ENCODE results near the gene RASGRF1. TPM values are rescaled to one million over a fixed set of nuclear protein-coding genes. Genes with fewer than 3 reads are reported as not detected.

Gene RASGRF1, protein sequence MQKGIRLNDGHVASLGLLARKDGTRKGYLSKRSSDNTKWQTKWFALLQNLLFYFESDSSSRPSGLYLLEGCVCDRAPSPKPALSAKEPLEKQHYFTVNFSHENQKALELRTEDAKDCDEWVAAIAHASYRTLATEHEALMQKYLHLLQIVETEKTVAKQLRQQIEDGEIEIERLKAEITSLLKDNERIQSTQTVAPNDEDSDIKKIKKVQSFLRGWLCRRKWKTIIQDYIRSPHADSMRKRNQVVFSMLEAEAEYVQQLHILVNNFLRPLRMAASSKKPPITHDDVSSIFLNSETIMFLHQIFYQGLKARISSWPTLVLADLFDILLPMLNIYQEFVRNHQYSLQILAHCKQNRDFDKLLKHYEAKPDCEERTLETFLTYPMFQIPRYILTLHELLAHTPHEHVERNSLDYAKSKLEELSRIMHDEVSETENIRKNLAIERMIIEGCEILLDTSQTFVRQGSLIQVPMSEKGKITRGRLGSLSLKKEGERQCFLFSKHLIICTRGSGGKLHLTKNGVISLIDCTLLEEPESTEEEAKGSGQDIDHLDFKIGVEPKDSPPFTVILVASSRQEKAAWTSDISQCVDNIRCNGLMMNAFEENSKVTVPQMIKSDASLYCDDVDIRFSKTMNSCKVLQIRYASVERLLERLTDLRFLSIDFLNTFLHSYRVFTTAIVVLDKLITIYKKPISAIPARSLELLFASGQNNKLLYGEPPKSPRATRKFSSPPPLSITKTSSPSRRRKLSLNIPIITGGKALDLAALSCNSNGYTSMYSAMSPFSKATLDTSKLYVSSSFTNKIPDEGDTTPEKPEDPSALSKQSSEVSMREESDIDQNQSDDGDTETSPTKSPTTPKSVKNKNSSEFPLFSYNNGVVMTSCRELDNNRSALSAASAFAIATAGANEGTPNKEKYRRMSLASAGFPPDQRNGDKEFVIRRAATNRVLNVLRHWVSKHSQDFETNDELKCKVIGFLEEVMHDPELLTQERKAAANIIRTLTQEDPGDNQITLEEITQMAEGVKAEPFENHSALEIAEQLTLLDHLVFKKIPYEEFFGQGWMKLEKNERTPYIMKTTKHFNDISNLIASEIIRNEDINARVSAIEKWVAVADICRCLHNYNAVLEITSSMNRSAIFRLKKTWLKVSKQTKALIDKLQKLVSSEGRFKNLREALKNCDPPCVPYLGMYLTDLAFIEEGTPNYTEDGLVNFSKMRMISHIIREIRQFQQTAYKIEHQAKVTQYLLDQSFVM (N-terminal part only)
- total RNA-seq = under 1 TPM in 1 of 2 experiments, not detected in 1; 0.02 TPM

DNA sequence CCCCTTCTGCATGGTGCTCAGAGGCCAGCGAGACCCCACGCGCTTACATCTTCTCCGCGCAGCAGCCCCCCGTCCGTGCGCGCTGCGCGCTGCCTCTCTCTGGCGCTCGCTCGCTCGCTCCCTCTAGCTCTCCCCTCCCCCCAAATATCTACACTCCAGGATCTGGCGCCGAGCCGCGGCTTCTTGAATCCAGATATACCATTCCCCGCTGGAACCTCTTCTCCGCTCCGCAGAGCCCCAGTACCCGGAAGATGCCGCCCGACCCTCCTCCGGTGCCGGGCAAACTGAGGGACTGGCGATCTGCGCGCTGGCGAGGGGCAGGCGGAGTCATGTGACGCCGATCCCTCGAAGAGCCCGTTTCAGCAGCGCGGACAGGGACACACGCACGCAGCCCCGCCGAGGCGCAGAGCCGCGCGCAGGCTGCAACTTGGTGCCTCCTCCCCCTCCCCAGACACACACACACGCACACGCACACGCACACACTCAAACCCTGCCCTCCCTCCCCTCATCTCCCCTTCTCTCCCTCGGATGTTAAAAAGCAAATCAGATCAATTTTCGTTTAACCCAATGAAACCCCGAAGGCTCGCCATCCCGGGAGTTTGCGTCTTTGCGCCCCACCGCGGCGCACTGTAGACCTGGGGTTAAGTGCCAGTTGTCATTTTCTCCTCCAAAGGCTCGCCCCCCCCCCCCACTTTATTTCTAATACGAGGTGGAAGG lies at the start of gene RASGRF1:
Gene RASGRF1 (minus strand): TSS at position 294 of the 717 bp plus-strand sequence. CDS start 282 bp downstream, at position 12.
- Mint-ChIP-seq H3K27me3 (peaks cover 73% of the 10 kb centered on the region), H3K27ac (no peak within 1 kb of the TSS), H3K36me3 (no peaks in the 10 kb centered on the region), H3K4me3 (no peak within 1 kb of the TSS), H3K4me1 (peaks cover 7% of the 10 kb centered on the region), H3K9me3 (ENCODE audit: low read depth) (no peaks in the 10 kb centered on the region)
- CTCF ChIA-PET = no interaction called here
- DNase-seq = no peak
- no peak for ATAC-seq

GRCh38 chr15:79136434-79137046 lies 46.0 kb upstream of the RASGRF1 start:
- CTCF ChIA-PET = no interaction called here
- no peak for DNase-seq
- Mint-ChIP-seq H3K36me3 (no peaks in the 10 kb centered on the region), H3K4me1 (no peaks in the 10 kb centered on the region), H3K27ac (no peak overlapping the region), H3K4me3 (no peak overlapping the region), H3K9me3 (ENCODE audit: low read depth) (no peaks in the 10 kb centered on the region), H3K27me3 (peaks cover 54% of the 10 kb centered on the region)
- no peak for ATAC-seq

GRCh38 chr15:79133309-79133708 lies 42.7 kb upstream of the RASGRF1 start:
- ATAC-seq = no peak

DNA sequence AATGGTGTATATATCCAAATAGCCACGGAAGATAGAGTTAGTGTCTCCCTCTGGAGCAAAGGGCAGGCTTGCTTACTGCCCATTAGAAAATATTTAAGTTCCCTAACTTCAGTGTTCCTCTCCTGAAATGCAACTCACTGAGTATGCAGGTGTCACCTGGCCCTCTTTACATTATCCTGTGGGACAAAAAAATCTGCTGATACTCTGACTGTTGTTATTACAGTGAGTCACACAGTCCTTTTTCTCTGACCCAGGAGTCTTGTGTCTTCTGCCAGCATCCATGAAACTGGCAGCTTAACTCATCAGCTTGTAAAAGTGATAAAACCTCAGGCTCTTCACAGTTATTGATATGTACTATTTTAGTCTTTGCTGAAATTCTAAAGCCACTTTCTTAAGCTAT lies 42.2 kb upstream of the RASGRF1 start:
- CTCF ChIA-PET = no interaction called here
- no peak overlapping the region for H3K4me3 Mint-ChIP-seq
- H3K4me1 Mint-ChIP-seq = no peaks in the 10 kb centered on the region
- no peaks in the 10 kb centered on the region for H3K36me3 Mint-ChIP-seq
- H3K9me3 Mint-ChIP-seq (ENCODE audit: low read depth) = no peaks in the 10 kb centered on the region
- DNase-seq (no peak), ATAC-seq (no peak)
- H3K27me3 Mint-ChIP-seq = peaks cover 46% of the 10 kb centered on the region
- no peak overlapping the region for H3K27ac Mint-ChIP-seq

More at GRCh38 chr15:79133309-79133708, 42.7 kb upstream of the RASGRF1 start:
- H3K9me3 Mint-ChIP-seq (ENCODE audit: low read depth) = no peaks in the 10 kb centered on the region
- CTCF ChIA-PET = no interaction called here
- H3K27me3 Mint-ChIP-seq = peaks cover 46% of the 10 kb centered on the region
- no peak for DNase-seq
- H3K4me3 Mint-ChIP-seq = no peak overlapping the region
- no peak overlapping the region for H3K27ac Mint-ChIP-seq
- H3K4me1 Mint-ChIP-seq = no peaks in the 10 kb centered on the region
- no peaks in the 10 kb centered on the region for H3K36me3 Mint-ChIP-seq

GRCh38 chr15:79132361-79132760 lies 41.8 kb upstream of the RASGRF1 start:
- ATAC-seq (no peak), DNase-seq (no peak)
- no peak overlapping the region for H3K4me3 Mint-ChIP-seq
- H3K27ac Mint-ChIP-seq = no peak overlapping the region
- peaks cover 49% of the 10 kb centered on the region for H3K27me3 Mint-ChIP-seq
- CTCF ChIA-PET = no interaction called here
- H3K36me3 Mint-ChIP-seq = no peaks in the 10 kb centered on the region
- no peaks in the 10 kb centered on the region for H3K4me1 Mint-ChIP-seq
- H3K9me3 Mint-ChIP-seq (ENCODE audit: low read depth) = no peaks in the 10 kb centered on the region

DNA sequence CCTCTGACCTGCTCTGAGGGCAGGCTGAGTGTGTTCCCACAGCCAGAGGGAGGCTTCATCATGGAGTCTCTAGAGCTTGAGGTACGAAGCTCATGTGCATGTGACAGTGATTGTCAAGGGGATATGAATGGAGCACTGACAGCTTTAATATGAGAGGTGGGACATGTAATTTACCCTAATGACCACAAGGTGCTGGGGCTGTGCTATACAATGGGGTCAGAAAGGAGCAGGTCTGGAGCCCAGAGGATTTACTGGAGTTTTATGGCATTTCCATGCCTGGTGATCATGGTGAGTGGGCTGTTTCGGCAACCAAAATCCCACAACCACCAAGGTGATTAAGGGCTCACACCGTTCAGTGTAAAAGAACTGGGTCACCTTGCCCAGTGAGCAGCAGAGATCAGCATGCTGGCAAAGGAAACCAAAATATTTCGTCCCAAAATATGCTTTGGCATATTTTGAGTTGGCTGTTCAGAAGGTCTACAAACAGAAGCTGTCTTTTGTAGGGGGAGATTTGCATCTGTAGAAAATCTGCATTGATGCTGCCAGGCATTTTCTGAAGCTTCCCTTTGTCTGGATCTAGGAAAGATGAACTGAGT lies 40.1 kb upstream of the RASGRF1 start:
- Mint-ChIP-seq H3K9me3 (ENCODE audit: low read depth) (no peaks in the 10 kb centered on the region), H3K27me3 (peaks cover 48% of the 10 kb centered on the region), H3K4me3 (no peak overlapping the region), H3K36me3 (no peaks in the 10 kb centered on the region), H3K4me1 (no peaks in the 10 kb centered on the region), H3K27ac (no peak overlapping the region)
- DNase-seq = no peak
- no peak for ATAC-seq
- CTCF ChIA-PET = no interaction called here

DNA sequence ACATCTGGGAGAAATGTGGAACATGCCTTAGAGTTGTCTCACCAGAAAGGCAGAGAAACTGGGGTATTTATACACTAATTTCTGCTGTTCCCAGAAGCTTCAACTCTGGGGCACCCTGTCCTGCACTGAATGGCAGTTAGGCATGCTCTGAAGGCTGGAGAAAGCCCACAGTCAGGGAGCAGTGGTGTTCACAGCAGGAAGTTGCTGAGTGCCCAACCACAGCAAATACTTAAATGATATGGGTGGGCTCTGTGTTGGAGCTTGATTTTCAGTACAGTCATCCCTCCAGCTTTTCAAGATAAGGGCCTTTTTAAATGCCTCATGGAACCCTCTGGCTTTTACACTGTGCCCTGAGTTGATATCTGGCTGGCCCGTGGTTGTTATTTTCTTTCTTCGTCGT lies 38.7 kb upstream of the RASGRF1 start:
- Mint-ChIP-seq H3K27me3 (peaks cover 44% of the 10 kb centered on the region), H3K27ac (no peak overlapping the region), H3K4me3 (no peak overlapping the region), H3K4me1 (no peaks in the 10 kb centered on the region), H3K36me3 (no peaks in the 10 kb centered on the region), H3K9me3 (ENCODE audit: low read depth) (no peaks in the 10 kb centered on the region)
- ATAC-seq (no peak), DNase-seq (no peak)
- CTCF ChIA-PET = no interaction called here

DNA sequence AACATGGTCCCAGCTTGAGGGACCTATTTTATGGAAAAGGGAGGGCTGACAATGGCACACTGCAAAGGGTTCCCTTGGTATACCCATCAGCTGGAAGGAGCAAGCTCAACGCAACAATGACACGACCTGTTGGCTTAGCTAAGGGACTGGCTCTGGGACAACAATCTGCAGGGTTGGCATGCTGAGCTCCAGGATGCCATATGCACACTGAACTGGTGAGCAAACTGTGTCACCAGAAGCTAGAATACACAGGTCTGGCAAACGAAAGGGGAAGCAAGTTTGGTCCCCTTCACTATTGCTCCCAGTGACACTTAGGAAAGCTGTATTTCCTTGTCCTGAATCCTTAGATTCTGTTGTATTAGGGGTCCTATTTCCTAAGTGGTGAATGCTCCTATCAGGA lies 38.0 kb upstream of the RASGRF1 start:
- H3K27ac Mint-ChIP-seq = no peak overlapping the region
- no peak for ATAC-seq
- H3K36me3 Mint-ChIP-seq = no peaks in the 10 kb centered on the region
- H3K9me3 Mint-ChIP-seq (ENCODE audit: low read depth) = no peaks in the 10 kb centered on the region
- no peaks in the 10 kb centered on the region for H3K4me1 Mint-ChIP-seq
- DNase-seq = no peak
- no peak overlapping the region for H3K4me3 Mint-ChIP-seq
- H3K27me3 Mint-ChIP-seq = peaks cover 41% of the 10 kb centered on the region
- CTCF ChIA-PET = no interaction called here

DNA sequence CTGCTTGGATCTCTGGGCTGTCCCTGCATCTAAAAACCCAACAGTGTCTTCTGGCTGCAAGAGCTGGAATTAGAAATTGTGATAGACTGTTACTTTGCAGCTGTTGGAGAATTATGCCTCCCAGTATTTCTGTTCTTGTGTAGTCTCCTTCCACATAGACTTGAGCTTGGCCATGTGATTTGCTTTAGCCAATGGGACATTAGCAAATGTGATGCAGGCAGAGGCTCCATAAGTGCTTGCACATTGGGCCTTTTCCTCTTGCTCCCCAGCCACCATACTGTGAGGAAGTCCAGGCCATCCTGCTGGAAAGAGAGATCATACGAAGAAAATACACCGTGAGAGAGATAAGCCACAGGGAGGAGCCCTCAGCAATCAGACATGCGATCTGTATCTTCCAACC lies 33.8 kb upstream of the RASGRF1 start:
- ATAC-seq (no peak), DNase-seq (no peak)
- H3K27me3 Mint-ChIP-seq = peaks cover 21% of the 10 kb centered on the region
- H3K4me1 Mint-ChIP-seq = no peaks in the 10 kb centered on the region
- CTCF ChIA-PET = no interaction called here
- H3K27ac Mint-ChIP-seq = no peak overlapping the region
- no peaks in the 10 kb centered on the region for H3K9me3 Mint-ChIP-seq (ENCODE audit: low read depth)
- no peak overlapping the region for H3K4me3 Mint-ChIP-seq
- no peaks in the 10 kb centered on the region for H3K36me3 Mint-ChIP-seq

DNA sequence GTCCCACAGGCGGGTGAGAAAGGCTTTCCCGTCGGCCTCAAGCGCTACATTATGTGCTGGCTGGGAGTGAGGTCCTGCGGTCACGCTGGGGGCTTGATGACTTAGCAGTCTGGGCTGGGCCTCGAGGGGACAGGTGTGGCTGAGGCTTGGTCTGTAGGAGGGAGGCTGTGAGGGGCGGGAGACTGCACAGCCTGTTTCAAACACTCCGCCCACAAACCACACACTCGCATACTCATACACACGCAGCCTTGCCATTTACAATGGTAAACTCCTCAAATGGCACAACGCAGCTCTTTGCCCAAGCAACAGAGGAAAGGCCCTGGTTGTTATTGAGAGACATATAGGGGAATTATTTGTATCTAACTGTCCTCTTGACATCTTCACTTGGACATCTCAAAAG lies 32.4 kb upstream of the RASGRF1 start:
- Mint-ChIP-seq H3K4me3 (no peak overlapping the region), H3K36me3 (no peaks in the 10 kb centered on the region), H3K27me3 (peaks cover 21% of the 10 kb centered on the region), H3K27ac (no peak overlapping the region), H3K9me3 (ENCODE audit: low read depth) (no peaks in the 10 kb centered on the region), H3K4me1 (no peaks in the 10 kb centered on the region)
- ATAC-seq = no peak
- CTCF ChIA-PET = no interaction called here
- no peak for DNase-seq

- Mint-ChIP-seq H3K9me3 (ENCODE audit: low read depth) (no peaks in the 10 kb centered on the region), H3K4me3 (no peak overlapping the region), H3K27ac (no peak overlapping the region), H3K36me3 (no peaks in the 10 kb centered on the region), H3K4me1 (no peaks in the 10 kb centered on the region), H3K27me3 (peaks cover 16% of the 10 kb centered on the region)
- no peak for DNase-seq
- CTCF ChIA-PET = no interaction called here
- no peak for ATAC-seq
These were observed 31.8 kb upstream of the RASGRF1 start for GRCh38 chr15:79122391-79122790.

DNA sequence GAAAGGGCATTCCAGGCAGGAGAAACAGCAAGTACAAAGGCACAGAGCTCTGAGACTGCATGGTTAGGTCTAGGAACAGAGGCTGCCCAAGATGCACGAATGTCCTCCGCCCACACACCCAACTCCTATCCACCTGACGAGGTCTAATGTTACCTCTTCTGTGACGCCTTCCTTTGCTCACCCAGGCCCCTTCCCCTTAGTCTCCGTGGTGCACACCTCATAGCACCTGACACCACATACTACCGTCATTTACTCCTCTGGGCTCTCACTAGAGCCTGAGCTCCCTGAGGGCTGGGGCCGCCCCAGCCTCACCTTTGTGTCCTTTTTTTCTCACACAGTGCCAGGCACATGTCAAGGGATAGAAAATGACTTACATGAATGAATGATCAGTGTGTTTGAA lies 31.0 kb upstream of the RASGRF1 start:
- CTCF ChIA-PET = no interaction called here
- peak; percentile 15 for DNase-seq
- peaks cover 9% of the 10 kb centered on the region for H3K27me3 Mint-ChIP-seq
- no peaks in the 10 kb centered on the region for H3K36me3 Mint-ChIP-seq
- no peak overlapping the region for H3K27ac Mint-ChIP-seq
- H3K4me3 Mint-ChIP-seq = no peak overlapping the region
- no peaks in the 10 kb centered on the region for H3K4me1 Mint-ChIP-seq
- no peak for ATAC-seq
- H3K9me3 Mint-ChIP-seq (ENCODE audit: low read depth) = no peaks in the 10 kb centered on the region

Measured in activated CD8-positive, alpha-beta memory T cell treated with anti-CD3 and anti-CD28 coated beads, Interleukin-2, amount 10 ng/mL, durations not matched to agents 7 days and 5 days (primary cell).